Stimulated activated CD8-positive, alpha-beta memory T cell treated with anti-CD3 and anti-CD28 coated beads, Interleukin-7, amount 100 ng/mL, for 24 hours (primary cell): Measurements from ENCODE around the gene DNAAF1.
"Not testable (repeated sequence)": the region's sequence is repeated elsewhere in the genome, so short reads cannot be mapped to it uniquely, and the experiment has no call there.

Experiments used
- DNase-seq: peaks from one replicate; pipeline ENCODE4 v3.0.0-alpha.2; 2020; ENCODE audit warnings: low read depth

The DNAAF1 gene

GRCh38 chr16:84144859-84145639 lies at the start of gene DNAAF1, which contains the start of gene HSDL1:
Gene DNAAF1, plus strand, starts transcription at chr16:84145308. Its CDS starts 133 bp downstream, at chr16:84145441.
Gene HSDL1, minus strand, starts transcription at chr16:84145177. Its CDS starts 13,856 bp downstream, at chr16:84131321.
- peak; percentile 90 for DNase-seq

- DNase-seq: no peak
These were observed 49.6 kb upstream of the DNAAF1 start for GRCh38 chr16:84095466-84095865.

- DNase-seq: no peak
These were observed 48.6 kb upstream of the DNAAF1 start for GRCh38 chr16:84096447-84097005.

- no peak for DNase-seq
These were observed 46.2 kb upstream of the DNAAF1 start for GRCh38 chr16:84098939-84099338.

- no peak for DNase-seq
These were observed 41.4 kb upstream of the DNAAF1 start for GRCh38 chr16:84103678-84104077.

GRCh38 chr16:84104231-84104630 lies 40.9 kb upstream of the DNAAF1 start:
- DNase-seq: no peak

GRCh38 chr16:84105301-84105815 lies 39.8 kb upstream of the DNAAF1 start:
- no peak for DNase-seq

GRCh38 chr16:84105948-84106740 lies 39.0 kb upstream of the DNAAF1 start:
- no peak for DNase-seq

- no peak for DNase-seq
These were observed 37.2 kb upstream of the DNAAF1 start for GRCh38 chr16:84107921-84108320.

GRCh38 chr16:84109598-84110335 lies 35.3 kb upstream of the DNAAF1 start:
- no peak for DNase-seq

- DNase-seq: no peak
These were observed 34.6 kb upstream of the DNAAF1 start for GRCh38 chr16:84110527-84110926.

- DNase-seq: no peak
These were observed 33.6 kb upstream of the DNAAF1 start for GRCh38 chr16:84111525-84111924.

GRCh38 chr16:84111949-84112348 lies 33.2 kb upstream of the DNAAF1 start:
- not testable (repeated sequence) for DNase-seq

GRCh38 chr16:84115919-84116719 lies 29.0 kb upstream of the DNAAF1 start:
- peak; percentile 24 for DNase-seq

- DNase-seq: peak; percentile 96
These were observed 28.2 kb upstream of the DNAAF1 start, which contains the start of gene MBTPS1 for GRCh38 chr16:84116720-84117493. Gene MBTPS1, minus strand, starts transcription at chr16:84116942. Its CDS starts 15,159 bp downstream, at chr16:84101783.

GRCh38 chr16:84117494-84117843 lies 27.6 kb upstream of the DNAAF1 start:
- no peak for DNase-seq

GRCh38 chr16:84118315-84118714 lies 26.8 kb upstream of the DNAAF1 start:
- not testable (repeated sequence) for DNase-seq

GRCh38 chr16:84119368-84119767 lies 25.7 kb upstream of the DNAAF1 start:
- no peak for DNase-seq

GRCh38 chr16:84120023-84120422 lies 25.1 kb upstream of the DNAAF1 start:
- DNase-seq: no peak

GRCh38 chr16:84121007-84121406 lies 24.1 kb upstream of the DNAAF1 start:
- DNase-seq: no peak
